MCF 10A (cell line): ENCODE measurements around the gene ELL. TPM values are rescaled to one million over a fixed set of nuclear protein-coding genes. Genes with fewer than 3 reads are reported as not detected.
A peak's percentile ranks its signal among the peaks of the same experiment; 100 is the strongest.

Source experiments
- BruUV-seq: library from RNA; stranded (reverse); fragments of 400-500 nt; replicated peaks from 2 replicates; lab custom pipeline; 2021; lab: Mats Ljungman, UMichigan
- CTCF ChIA-PET: fragments of 300-600 bp; sonication (Branson Sonifier 250); formaldehyde crosslinking; extraction: SDS; loops from one replicate; lab custom pipeline; 2021; ENCODE audit warnings: antibody characterized with exemption, inconsistent platforms; lab: Yijun Ruan, JAX
- POLR2A ChIA-PET: fragments of 300-600, 350-650 bp; sonication (Branson Sonifier 250); formaldehyde crosslinking; extraction: SDS; loops from one replicate; lab custom pipeline; 2020; ENCODE audit warnings: antibody characterized with exemption, inconsistent platforms; lab: Yijun Ruan, JAX
- DNase-seq: peaks from one replicate; pipeline ENCODE4 v3.0.0-alpha.2; 2018; ENCODE audit not compliant: unreplicated experiment
- H3K27ac Mint-ChIP-seq: one replicate; pipeline ENCODE4 v1.8.0; 2022; ENCODE audit warnings: mild to moderate bottlenecking, low read depth, mixed read lengths; ENCODE audit not compliant: unreplicated experiment
- H3K27me3 Mint-ChIP-seq: one replicate; pipeline ENCODE4 v1.8.0; 2022; ENCODE audit warnings: mixed read lengths; ENCODE audit not compliant: insufficient read depth, unreplicated experiment
- H3K36me3 Mint-ChIP-seq: one replicate; pipeline ENCODE4 v1.8.0; 2022; ENCODE audit warnings: mild to moderate bottlenecking, moderate library complexity, mixed read lengths; ENCODE audit not compliant: insufficient read depth, unreplicated experiment
- H3K4me1 Mint-ChIP-seq: one replicate; pipeline ENCODE4 v1.8.0; 2022; ENCODE audit warnings: mixed read lengths; ENCODE audit not compliant: insufficient read depth, unreplicated experiment
- H3K4me3 Mint-ChIP-seq: one replicate; pipeline ENCODE4 v1.8.0; 2022; ENCODE audit warnings: mild to moderate bottlenecking, moderate library complexity, mixed read lengths; ENCODE audit not compliant: unreplicated experiment
- H3K9me3 Mint-ChIP-seq: one replicate; pipeline ENCODE4 v1.8.0; 2022; ENCODE audit warnings: mixed read lengths; ENCODE audit not compliant: unreplicated experiment
- intact Hi-C: fragments of 100-400 bp; cut with micrococcal nuclease; formaldehyde crosslinking; loops from 2 replicates; pipeline ENCODE4 v1.14.1; 2022
- total RNA-seq: library from RNA; stranded (reverse); gene quantifications from 2 replicates; pipeline ENCODE4 v1.2.3, GENCODE V29; 2022
- TF ChIP-seq, protein P1 (sequence below): fragments of 200-600 bp; IDR thresholded peaks from one replicate; pipeline ENCODE4 v1.8.0; 2022; ENCODE audit warnings: antibody characterized with exemption, mild to moderate bottlenecking; ENCODE audit not compliant: unreplicated experiment

Gene ELL
- total RNA-seq, 1 experiment from 2014 or later, result 22.4 TPM

DNA sequence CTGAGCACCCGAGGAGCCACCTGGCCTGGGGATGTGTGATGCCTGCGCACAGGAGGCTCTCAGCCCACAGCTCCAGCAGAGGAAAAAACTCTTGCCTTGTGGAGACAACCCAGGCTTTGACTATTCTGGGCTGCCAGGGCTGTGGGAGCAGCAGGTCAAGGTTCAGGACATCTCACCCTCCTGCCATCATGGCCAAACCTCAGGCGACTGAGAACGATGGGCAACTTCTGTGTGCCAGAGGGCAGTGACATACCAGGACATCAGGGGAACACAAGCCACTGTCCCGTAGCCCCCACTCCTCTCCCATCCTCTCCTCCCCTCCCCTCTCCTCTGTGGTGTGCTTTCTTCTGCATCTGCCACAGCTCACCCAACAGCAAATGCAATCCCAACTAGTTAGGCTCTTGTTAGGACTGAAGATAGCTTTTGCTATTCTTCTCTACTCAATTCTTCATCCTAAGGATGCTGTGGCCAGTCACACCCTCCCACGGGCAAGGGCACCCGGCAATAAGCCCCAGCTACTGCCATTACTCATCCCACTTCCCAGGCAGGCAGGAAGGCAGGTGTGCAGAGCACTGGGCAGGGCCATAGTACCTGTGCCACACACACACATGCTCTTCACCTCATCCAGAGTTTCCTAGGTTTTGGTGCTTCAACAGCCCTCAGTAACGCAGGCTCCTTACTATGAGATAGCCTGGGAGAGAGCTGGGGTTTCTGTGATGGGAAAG is 16.8 kb downstream of the ELL start:
- CTCF ChIA-PET, result interaction anchor here (0.6 to 0.9 kb wide), 3 partner anchors 15 to 373 kb away, joined by 3 to 4 read pairs (median 3); no protein-coding TSS in a partner anchor
- intact Hi-C loops, result no loop called here
- H3K4me3 Mint-ChIP-seq, result no peak overlapping the region
- POLR2A ChIA-PET, result no interaction called here
- BruUV-seq, result no TSS peak
- DNase-seq, result no peak
- H3K4me1 Mint-ChIP-seq, result peaks cover 43% of the 10 kb centered on the region
- TF ChIP-seq, protein P1, sequence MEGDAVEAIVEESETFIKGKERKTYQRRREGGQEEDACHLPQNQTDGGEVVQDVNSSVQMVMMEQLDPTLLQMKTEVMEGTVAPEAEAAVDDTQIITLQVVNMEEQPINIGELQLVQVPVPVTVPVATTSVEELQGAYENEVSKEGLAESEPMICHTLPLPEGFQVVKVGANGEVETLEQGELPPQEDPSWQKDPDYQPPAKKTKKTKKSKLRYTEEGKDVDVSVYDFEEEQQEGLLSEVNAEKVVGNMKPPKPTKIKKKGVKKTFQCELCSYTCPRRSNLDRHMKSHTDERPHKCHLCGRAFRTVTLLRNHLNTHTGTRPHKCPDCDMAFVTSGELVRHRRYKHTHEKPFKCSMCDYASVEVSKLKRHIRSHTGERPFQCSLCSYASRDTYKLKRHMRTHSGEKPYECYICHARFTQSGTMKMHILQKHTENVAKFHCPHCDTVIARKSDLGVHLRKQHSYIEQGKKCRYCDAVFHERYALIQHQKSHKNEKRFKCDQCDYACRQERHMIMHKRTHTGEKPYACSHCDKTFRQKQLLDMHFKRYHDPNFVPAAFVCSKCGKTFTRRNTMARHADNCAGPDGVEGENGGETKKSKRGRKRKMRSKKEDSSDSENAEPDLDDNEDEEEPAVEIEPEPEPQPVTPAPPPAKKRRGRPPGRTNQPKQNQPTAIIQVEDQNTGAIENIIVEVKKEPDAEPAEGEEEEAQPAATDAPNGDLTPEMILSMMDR, result no peak
- H3K36me3 Mint-ChIP-seq, result peaks cover 20% of the 10 kb centered on the region
- no peaks in the 10 kb centered on the region for H3K27me3 Mint-ChIP-seq
- peak overlapping the region; percentile 40 for H3K27ac Mint-ChIP-seq
- no peaks in the 10 kb centered on the region for H3K9me3 Mint-ChIP-seq

DNA sequence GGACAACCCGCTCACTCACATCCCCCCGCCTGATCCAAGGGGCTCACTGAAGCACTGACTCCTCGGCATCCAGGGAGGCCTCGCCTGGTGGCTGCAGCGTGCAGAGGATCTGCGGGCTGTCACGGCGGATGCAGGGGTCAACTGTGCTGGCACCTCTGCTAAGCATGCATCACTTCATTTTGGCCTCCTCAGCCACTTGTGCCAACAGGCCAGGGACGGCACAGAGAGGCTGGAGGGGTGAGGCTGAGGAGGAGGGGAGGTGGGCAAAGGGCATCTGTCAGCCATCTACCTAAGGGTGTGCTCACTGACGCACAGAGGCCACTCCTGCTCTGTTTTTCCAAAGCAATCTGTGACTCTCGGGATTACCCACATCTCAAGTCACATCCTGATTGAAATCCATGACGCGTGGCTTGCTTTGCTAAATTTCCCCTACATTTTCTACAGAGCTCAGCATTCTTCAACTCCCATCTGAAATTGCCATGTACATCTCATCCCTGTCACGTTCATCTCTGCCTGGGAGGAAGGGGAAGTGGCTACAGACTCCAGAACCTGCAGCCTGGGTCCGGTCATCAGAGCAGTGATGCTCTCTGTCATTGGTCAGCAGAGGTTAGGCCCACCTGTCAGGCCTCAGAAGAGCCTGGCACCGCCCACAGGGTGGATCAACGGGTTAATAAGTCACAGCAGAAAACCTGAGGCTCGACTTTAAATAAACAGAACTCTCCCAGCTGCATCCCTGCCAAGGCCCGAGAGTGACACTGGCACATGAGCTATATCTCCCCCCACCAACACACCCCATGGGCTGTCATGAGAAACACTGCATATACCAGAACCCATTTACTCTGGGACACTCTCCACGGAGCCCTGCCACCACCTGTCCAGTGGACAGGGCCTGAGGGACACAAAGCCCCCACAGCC is 17.6 kb downstream of the ELL start:
- Mint-ChIP-seq H3K4me3 (no peak overlapping the region), H3K27me3 (no peaks in the 10 kb centered on the region), H3K4me1 (peaks cover 43% of the 10 kb centered on the region), H3K27ac (no peak overlapping the region), H3K36me3 (peaks cover 14% of the 10 kb centered on the region), H3K9me3 (no peaks in the 10 kb centered on the region)
- no peak for DNase-seq
- ChIA-PET POLR2A (no interaction called here), CTCF (interaction anchor here (0.5 to 0.9 kb wide), 3 partner anchors 16 to 372 kb away, joined by 3 to 4 read pairs (median 3); no protein-coding TSS in a partner anchor)
- no TSS peak for BruUV-seq
- intact Hi-C loops, result no loop called here
- TF ChIP-seq, protein P1, result no peak

DNA sequence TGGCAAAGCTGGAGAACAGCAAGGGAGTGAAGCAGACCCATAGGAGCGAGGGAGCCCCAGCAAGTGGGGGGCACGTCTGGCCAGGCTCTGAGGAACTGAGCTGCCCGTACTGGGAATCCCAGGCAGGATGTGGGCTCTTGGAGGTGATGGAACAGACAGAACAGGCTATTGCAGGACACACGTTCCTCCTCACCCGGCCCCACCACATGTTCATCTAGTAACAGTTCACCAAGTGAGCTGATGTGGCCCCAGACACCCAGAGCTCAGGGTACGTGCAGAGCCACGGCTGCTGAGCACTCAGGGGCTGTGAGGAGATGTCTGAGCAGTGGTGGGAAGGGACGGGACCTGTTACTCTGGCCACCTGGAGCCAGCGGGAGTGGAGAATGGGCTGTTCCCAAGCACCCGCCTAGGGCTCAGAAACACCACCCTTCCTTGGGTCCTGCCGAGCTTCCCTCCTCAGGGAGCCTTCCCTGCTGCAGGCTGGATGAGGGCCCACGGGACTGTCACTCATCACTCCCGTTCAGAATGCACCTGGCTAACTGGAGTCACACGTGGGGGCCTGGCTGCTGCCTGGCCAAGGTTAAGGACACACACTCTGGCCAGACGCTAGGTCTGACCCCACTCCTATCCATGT is 18.4 kb downstream of the ELL start:
- Mint-ChIP-seq H3K4me1 (peaks cover 43% of the 10 kb centered on the region), H3K9me3 (no peaks in the 10 kb centered on the region), H3K27me3 (no peaks in the 10 kb centered on the region), H3K27ac (peak overlapping the region; percentile 82), H3K4me3 (no peak overlapping the region), H3K36me3 (peaks cover 14% of the 10 kb centered on the region)
- no TSS peak for BruUV-seq
- ChIA-PET POLR2A (no interaction called here), CTCF (interaction anchor here (0.5 to 1.4 kb wide), 5 partner anchors 16 to 34 kb away, joined by 3 to 4 read pairs (median 3); no protein-coding TSS in a partner anchor)
- TF ChIP-seq, protein P1, result no peak
- DNase-seq, result no peak
- intact Hi-C loops, result no loop called here
